ENCODE data around the gene SLC25A11.

- no peak for TF ChIP-seq CTCF (IDR thresholded peaks at IDR 0.05)
- no peak for TF ChIP-seq POLR2A (IDR thresholded peaks at IDR 0.05)
Measured at GRCh38 chr17:4936436-4936835, 3.4 kb downstream of the SLC25A11 start.
